HepG2 (cell line): ENCODE results near the gene CTDSP2. TPM values are rescaled to one million over a fixed set of nuclear protein-coding genes. Genes with fewer than 3 reads are reported as not detected.

ENCODE experiments used
- BCL6 ChIP-seq: IDR thresholded peaks from 2 replicates; pipeline ENCODE4 v1.6.1; 2016; ENCODE audit warnings: missing genetic modification reagents, missing compliant biosample characterization
- HDAC1 ChIP-seq: sonication (generic); formaldehyde crosslinking; IDR thresholded peaks from 2 replicates; pipeline ENCODE4 v1.5.1; 2020; ENCODE audit warnings: mild to moderate bottlenecking, missing genetic modification reagents
- HMG20A ChIP-seq: IDR thresholded peaks from 2 replicates; pipeline ENCODE4 v1.6.1; 2016; ENCODE audit warnings: borderline replicate concordance
- HOXA9 ChIP-seq: sonication (generic); formaldehyde crosslinking; IDR thresholded peaks from 2 replicates; pipeline ENCODE4 v1.8.1; 2022; ENCODE audit warnings: missing genetic modification reagents, mild to moderate bottlenecking, moderate library complexity, borderline replicate concordance
- MATR3 ChIP-seq: sonication (generic); formaldehyde crosslinking; IDR thresholded peaks from 2 replicates; pipeline ENCODE4 v1.4.0; 2020; ENCODE audit warnings: missing genetic modification reagents
- MEF2D ChIP-seq: sonication (generic); formaldehyde crosslinking; IDR thresholded peaks from 2 replicates; pipeline ENCODE4 v1.5.1; 2020; ENCODE audit warnings: mild to moderate bottlenecking, missing genetic modification reagents
- PITX1 ChIP-seq: sonication (generic); formaldehyde crosslinking; IDR thresholded peaks from 2 replicates; pipeline ENCODE4 v1.5.1; 2020; ENCODE audit warnings: mild to moderate bottlenecking, missing genetic modification reagents
- POLR2A ChIP-seq, 2 experiments: IDR thresholded peaks; 2 replicates each; pipeline ENCODE4 v1.6.1; 2011; ENCODE audit warnings: low read depth in 2 of 2, low read length in 2 of 2, mild to moderate bottlenecking in 1 of 2, moderate library complexity in 1 of 2; ENCODE audit not compliant: insufficient read depth in 1 of 2
- SALL1 ChIP-seq: sonication (generic); formaldehyde crosslinking; IDR thresholded peaks from 2 replicates; pipeline ENCODE4 v1.8.0; 2022; ENCODE audit warnings: mild to moderate bottlenecking, missing genetic modification reagents
- SATB2 ChIP-seq: sonication (generic); formaldehyde crosslinking; IDR thresholded peaks from 2 replicates; pipeline ENCODE4 v1.5.0; 2020; ENCODE audit warnings: missing genetic modification reagents
- ZBTB1 ChIP-seq: sonication (generic); formaldehyde crosslinking; IDR thresholded peaks from 2 replicates; pipeline ENCODE4 v1.4.0; 2020; ENCODE audit warnings: missing genetic modification reagents, borderline replicate concordance
- ZFP82 ChIP-seq: sonication (generic); formaldehyde crosslinking; IDR thresholded peaks from 2 replicates; pipeline ENCODE4 v1.5.1; 2020; ENCODE audit warnings: mild to moderate bottlenecking, missing genetic modification reagents, borderline replicate concordance
- ZNF382 ChIP-seq: sonication (generic); formaldehyde crosslinking; IDR thresholded peaks from 2 replicates; pipeline ENCODE4 v1.5.0; 2020; ENCODE audit warnings: missing genetic modification reagents, mild to moderate bottlenecking, borderline replicate concordance
- ZNF879 ChIP-seq: sonication (generic); formaldehyde crosslinking; IDR thresholded peaks from 2 replicates; pipeline ENCODE4 v1.8.1; 2023; ENCODE audit warnings: missing genetic modification reagents
- polyA plus RNA-seq, 8 experiments: library from polyadenylated mRNA; depleted of rRNA in 3 of 8; stranded (reverse) in 7 of 8; unstranded in 1 of 8; fragments of >200 nt; fragmentation: Illumina TruSeq in 4 of 8; extraction: Trizol in 4 of 8; gene quantifications; 2 replicates each; pipeline versions ENCODE4 v1.2.1 to v1.2.3, GENCODE V29; 2011 to 2016; ENCODE audit warnings: low read depth in 4 of 8, missing spikeins in 1 of 8, mixed read lengths in 1 of 8; ENCODE audit not compliant: insufficient read depth in 1 of 8
- total RNA-seq, 5 experiments: library from RNA; depleted of rRNA; stranded (reverse); fragments of >200 nt; fragmentation: Illumina TruSeq; extraction: Trizol; gene quantifications; 2 replicates each; pipeline ENCODE4 v1.2.3, GENCODE V29; 2016; ENCODE audit warnings: low read depth in 1 of 5
- TF ChIP-seq, protein P1 (sequence below): sonication (generic); formaldehyde crosslinking; IDR thresholded peaks from 2 replicates; pipeline ENCODE4 v1.5.0; 2020; ENCODE audit warnings: mild to moderate bottlenecking, missing genetic modification reagents
- TF ChIP-seq, protein P2 (sequence below): sonication (generic); formaldehyde crosslinking; IDR thresholded peaks from one replicate; pipeline ENCODE4 v1.5.1; 2020; ENCODE audit warnings: mild to moderate bottlenecking, missing genetic modification reagents; ENCODE audit errors: not compliant biosample characterization
- TF ChIP-seq, protein P3 (sequence below): sonication (generic); formaldehyde crosslinking; IDR thresholded peaks from 2 replicates; pipeline ENCODE4 v1.5.0; 2020; ENCODE audit warnings: missing genetic modification reagents

CTDSP2 gene
- total and polyA plus RNA-seq, 2 of the 13 experiments (the other 11 are each of a cell fraction or from before 2014, with no cell fraction given): 38.1 to 82.5 TPM

DNA sequence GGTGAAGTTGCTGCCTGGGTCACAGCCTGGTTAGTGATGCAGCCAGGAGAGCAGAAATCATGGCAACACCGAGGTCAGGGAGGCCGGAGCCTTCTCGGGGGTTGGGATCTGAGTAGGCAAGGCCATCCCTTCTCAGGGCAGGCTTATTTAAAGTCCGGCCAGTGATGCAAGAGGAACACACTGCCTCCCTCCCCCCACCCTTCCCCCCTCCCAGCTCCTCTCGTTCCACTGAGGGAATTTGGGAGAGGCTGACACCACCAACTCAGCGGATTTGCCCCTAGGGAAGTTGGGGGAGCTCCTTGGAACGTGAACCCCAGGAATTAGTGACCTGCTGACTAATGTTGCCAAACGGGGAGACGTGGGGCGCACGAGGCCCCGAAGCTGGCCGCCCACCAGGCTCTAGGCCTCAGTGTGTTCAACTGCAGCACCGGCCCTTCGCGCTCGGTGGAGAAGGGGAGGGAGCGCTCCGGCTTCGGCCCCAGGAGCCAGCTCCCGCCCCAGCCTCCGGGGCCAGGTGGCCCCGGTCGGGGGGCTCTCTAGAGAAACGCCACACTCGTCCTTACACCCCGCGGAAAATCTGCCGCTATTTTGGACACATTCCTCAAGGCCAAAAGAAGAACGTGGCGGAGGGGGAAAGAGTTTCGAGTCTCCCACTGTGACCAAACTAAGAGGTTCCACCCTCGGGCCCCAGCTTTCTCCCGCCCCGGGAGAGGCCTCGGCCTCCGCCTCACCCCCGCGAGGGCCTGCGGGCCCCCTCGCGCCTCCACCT is 1.6 kb downstream of the CTDSP2 start (continued):
- TF ChIP-seq, protein P1, sequence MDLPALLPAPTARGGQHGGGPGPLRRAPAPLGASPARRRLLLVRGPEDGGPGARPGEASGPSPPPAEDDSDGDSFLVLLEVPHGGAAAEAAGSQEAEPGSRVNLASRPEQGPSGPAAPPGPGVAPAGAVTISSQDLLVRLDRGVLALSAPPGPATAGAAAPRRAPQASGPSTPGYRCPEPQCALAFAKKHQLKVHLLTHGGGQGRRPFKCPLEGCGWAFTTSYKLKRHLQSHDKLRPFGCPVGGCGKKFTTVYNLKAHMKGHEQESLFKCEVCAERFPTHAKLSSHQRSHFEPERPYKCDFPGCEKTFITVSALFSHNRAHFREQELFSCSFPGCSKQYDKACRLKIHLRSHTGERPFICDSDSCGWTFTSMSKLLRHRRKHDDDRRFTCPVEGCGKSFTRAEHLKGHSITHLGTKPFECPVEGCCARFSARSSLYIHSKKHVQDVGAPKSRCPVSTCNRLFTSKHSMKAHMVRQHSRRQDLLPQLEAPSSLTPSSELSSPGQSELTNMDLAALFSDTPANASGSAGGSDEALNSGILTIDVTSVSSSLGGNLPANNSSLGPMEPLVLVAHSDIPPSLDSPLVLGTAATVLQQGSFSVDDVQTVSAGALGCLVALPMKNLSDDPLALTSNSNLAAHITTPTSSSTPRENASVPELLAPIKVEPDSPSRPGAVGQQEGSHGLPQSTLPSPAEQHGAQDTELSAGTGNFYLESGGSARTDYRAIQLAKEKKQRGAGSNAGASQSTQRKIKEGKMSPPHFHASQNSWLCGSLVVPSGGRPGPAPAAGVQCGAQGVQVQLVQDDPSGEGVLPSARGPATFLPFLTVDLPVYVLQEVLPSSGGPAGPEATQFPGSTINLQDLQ (CRISPR knock-in tag): 0 out of 2 replicates have a peak, but pooled peaks have one; percentile 18
- no peak for TF ChIP-seq ZBTB1 (CRISPR knock-in tag)
- TF ChIP-seq, protein P2, sequence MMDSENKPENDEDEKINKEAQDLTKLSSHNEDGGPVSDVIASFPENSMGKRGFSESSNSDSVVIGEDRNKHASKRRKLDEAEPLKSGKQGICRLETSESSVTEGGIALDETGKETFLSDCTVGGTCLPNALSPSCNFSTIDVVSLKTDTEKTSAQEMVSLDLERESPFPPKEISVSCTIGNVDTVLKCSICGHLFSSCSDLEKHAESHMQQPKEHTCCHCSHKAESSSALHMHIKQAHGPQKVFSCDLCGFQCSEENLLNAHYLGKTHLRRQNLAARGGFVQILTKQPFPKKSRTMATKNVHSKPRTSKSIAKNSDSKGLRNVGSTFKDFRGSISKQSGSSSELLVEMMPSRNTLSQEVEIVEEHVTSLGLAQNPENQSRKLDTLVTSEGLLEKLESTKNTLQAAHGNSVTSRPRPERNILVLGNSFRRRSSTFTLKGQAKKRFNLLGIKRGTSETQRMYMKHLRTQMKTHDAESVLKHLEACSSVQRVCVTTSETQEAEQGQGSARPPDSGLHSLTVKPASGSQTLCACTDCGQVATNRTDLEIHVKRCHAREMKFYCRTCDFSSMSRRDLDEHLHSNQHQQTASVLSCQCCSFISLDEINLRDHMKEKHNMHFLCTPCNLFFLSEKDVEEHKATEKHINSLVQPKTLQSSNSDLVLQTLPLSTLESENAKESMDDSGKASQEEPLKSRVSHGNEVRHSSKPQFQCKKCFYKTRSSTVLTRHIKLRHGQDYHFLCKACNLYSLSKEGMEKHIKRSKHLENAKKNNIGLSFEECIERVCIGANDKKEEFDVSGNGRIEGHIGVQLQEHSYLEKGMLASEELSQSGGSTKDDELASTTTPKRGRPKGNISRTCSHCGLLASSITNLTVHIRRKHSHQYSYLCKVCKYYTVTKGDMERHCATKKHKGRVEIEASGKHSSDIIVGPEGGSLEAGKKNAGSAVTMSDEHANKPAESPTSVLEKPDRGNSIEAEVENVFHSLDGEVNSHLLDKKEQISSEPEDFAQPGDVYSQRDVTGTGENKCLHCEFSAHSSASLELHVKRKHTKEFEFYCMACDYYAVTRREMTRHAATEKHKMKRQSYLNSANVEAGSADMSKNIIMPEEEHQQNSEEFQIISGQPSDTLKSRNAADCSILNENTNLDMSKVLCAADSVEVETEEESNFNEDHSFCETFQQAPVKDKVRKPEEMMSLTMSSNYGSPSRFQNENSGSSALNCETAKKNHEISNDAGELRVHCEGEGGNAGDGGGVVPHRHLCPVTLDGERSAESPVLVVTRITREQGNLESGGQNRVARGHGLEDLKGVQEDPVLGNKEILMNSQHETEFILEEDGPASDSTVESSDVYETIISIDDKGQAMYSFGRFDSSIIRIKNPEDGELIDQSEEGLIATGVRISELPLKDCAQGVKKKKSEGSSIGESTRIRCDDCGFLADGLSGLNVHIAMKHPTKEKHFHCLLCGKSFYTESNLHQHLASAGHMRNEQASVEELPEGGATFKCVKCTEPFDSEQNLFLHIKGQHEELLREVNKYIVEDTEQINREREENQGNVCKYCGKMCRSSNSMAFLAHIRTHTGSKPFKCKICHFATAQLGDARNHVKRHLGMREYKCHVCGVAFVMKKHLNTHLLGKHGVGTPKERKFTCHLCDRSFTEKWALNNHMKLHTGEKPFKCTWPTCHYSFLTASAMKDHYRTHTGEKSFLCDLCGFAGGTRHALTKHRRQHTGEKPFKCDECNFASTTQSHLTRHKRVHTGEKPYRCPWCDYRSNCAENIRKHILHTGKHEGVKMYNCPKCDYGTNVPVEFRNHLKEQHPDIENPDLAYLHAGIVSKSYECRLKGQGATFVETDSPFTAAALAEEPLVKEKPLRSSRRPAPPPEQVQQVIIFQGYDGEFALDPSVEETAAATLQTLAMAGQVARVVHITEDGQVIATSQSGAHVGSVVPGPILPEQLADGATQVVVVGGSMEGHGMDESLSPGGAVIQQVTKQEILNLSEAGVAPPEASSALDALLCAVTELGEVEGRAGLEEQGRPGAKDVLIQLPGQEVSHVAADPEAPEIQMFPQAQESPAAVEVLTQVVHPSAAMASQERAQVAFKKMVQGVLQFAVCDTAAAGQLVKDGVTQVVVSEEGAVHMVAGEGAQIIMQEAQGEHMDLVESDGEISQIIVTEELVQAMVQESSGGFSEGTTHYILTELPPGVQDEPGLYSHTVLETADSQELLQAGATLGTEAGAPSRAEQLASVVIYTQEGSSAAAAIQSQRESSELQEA (CRISPR knock-in tag): no peak
- no peak for TF ChIP-seq BCL6 (CRISPR knock-in tag)
- TF ChIP-seq HMG20A (CRISPR knock-in tag): no peak
- peak in 1 of 2 experiments; percentile 39; a peak in 2 of 4 replicates for TF ChIP-seq POLR2A (IDR thresholded peaks at IDR 0.05; ENCODE audit: insufficient read depth in 1 of 2, low read depth in 2 of 2, low read length in 2 of 2)
- TF ChIP-seq ZNF879 (CRISPR knock-in tag): 0 out of 2 replicates have a peak, but pooled peaks have one; percentile 19
- no peak for TF ChIP-seq ZNF382 (CRISPR knock-in tag)
- TF ChIP-seq SALL1 (CRISPR knock-in tag): peak; percentile 12; the same call in 1 of the 2 replicates
- TF ChIP-seq, protein P3, sequence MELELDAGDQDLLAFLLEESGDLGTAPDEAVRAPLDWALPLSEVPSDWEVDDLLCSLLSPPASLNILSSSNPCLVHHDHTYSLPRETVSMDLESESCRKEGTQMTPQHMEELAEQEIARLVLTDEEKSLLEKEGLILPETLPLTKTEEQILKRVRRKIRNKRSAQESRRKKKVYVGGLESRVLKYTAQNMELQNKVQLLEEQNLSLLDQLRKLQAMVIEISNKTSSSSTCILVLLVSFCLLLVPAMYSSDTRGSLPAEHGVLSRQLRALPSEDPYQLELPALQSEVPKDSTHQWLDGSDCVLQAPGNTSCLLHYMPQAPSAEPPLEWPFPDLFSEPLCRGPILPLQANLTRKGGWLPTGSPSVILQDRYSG (CRISPR knock-in tag): no peak
- TF ChIP-seq PITX1 (CRISPR knock-in tag): 0 out of 2 replicates have a peak, but pooled peaks have one; percentile 36
- 0 out of 2 replicates have a peak, but pooled peaks have one; percentile 59 for TF ChIP-seq MEF2D
- TF ChIP-seq ZFP82 (CRISPR knock-in tag): no peak
- TF ChIP-seq HOXA9 (CRISPR knock-in tag): no peak
- no peak for TF ChIP-seq SATB2 (CRISPR knock-in tag)
- no peak for TF ChIP-seq HDAC1 (CRISPR knock-in tag)
- no peak for TF ChIP-seq MATR3
